ENCODE data around the gene C2CD2. TPM values are rescaled to one million over a fixed set of nuclear protein-coding genes. Genes with fewer than 3 reads are reported as not detected.

The C2CD2 gene
- total RNA-seq, 4 donors from 2014 or later: 11.6 to 25.3 (median 18.9) TPM

- no peak overlapping the region for H3K4me3 ChIP-seq
- DNase-seq (ENCODE audit: extremely low spot score): peak; percentile 60
- no peak overlapping the region for H3K27ac ChIP-seq (replicated peaks in 1 of 4)
- 85% methylated on average over 10 of the region's 11 CpGs for WGBS
- TF ChIP-seq POLR2A (IDR thresholded peaks at IDR 0.05; ENCODE audit: low read depth) (no peak), EP300 (IDR thresholded peaks at IDR 0.05) (no peak), POLR2AphosphoS5 (IDR thresholded peaks at IDR 0.05) (no peak), CTCF (IDR thresholded peaks at IDR 0.05) (no peak)
- H3K36me3 ChIP-seq: no peaks in the 10 kb centered on the region
- no peaks in the 10 kb centered on the region for H3K9me3 ChIP-seq
- H3K27me3 ChIP-seq: peaks cover 0 to 23% (median 0%) of the 10 kb centered on the region in 4 donors
- no peaks in the 10 kb centered on the region for H3K4me1 ChIP-seq
- intact Hi-C loops (cut with DNase I): no loop called here
Observed at GRCh38 chr21:41966041-41966833, 12.4 kb upstream of the C2CD2 start.

- Histone ChIP-seq H3K36me3 (no peaks in the 10 kb centered on the region), H3K4me3 (no peak overlapping the region), H3K4me1 (no peaks in the 10 kb centered on the region), H3K27ac (replicated peaks in 1 of 4) (no peak overlapping the region), H3K9me3 (no peaks in the 10 kb centered on the region), H3K27me3 (peaks cover 0 to 23% (median 0%) of the 10 kb centered on the region in 4 donors)
- TF ChIP-seq POLR2A (IDR thresholded peaks at IDR 0.05; ENCODE audit: low read depth): no peak
- TF ChIP-seq EP300 (IDR thresholded peaks at IDR 0.05): no peak
- no peak for TF ChIP-seq POLR2AphosphoS5 (IDR thresholded peaks at IDR 0.05)
- TF ChIP-seq CTCF (IDR thresholded peaks at IDR 0.05): no peak
- WGBS: 93% methylated on average over 10 of the region's 10 CpGs
- peak; percentile 74 for DNase-seq (ENCODE audit: extremely low spot score)
- intact Hi-C loops (cut with DNase I): no loop called here
Observed at GRCh38 chr21:41965461-41966013, 11.7 kb upstream of the C2CD2 start.

GRCh38 chr21:41965045-41965444 is 11.2 kb upstream of the C2CD2 start:
- intact Hi-C loops (cut with DNase I): no loop called here
- TF ChIP-seq CTCF (IDR thresholded peaks at IDR 0.05) (no peak), EP300 (IDR thresholded peaks at IDR 0.05) (no peak), POLR2AphosphoS5 (IDR thresholded peaks at IDR 0.05) (no peak), POLR2A (IDR thresholded peaks at IDR 0.05; ENCODE audit: low read depth) (no peak)
- Histone ChIP-seq H3K27me3 (peaks cover 0 to 23% (median 0%) of the 10 kb centered on the region in 4 donors), H3K27ac (replicated peaks in 1 of 4) (no peak overlapping the region), H3K4me1 (no peaks in the 10 kb centered on the region), H3K9me3 (no peaks in the 10 kb centered on the region), H3K4me3 (no peak overlapping the region), H3K36me3 (no peaks in the 10 kb centered on the region)
- DNase-seq (ENCODE audit: extremely low spot score): peak; percentile 70
- 78% methylated on average over 5 of the region's 5 CpGs for WGBS

GRCh38 chr21:41964171-41964570 is 10.4 kb upstream of the C2CD2 start:
- H3K4me3 ChIP-seq: no peak overlapping the region
- TF ChIP-seq POLR2A (IDR thresholded peaks at IDR 0.05; ENCODE audit: low read depth): no peak
- no peak for TF ChIP-seq CTCF (IDR thresholded peaks at IDR 0.05)
- TF ChIP-seq POLR2AphosphoS5 (IDR thresholded peaks at IDR 0.05): no peak
- TF ChIP-seq EP300 (IDR thresholded peaks at IDR 0.05): no peak
- intact Hi-C loops (cut with DNase I): no loop called here
- no peaks in the 10 kb centered on the region for H3K9me3 ChIP-seq
- WGBS: 85% methylated on average over 8 of the region's 8 CpGs
- H3K36me3 ChIP-seq: no peaks in the 10 kb centered on the region
- H3K27ac ChIP-seq (replicated peaks in 1 of 4): no peak overlapping the region
- peak; percentile 72 for DNase-seq (ENCODE audit: extremely low spot score)
- H3K27me3 ChIP-seq: peaks cover 0 to 23% (median 0%) of the 10 kb centered on the region in 4 donors
- H3K4me1 ChIP-seq: no peaks in the 10 kb centered on the region

All from esophagus muscularis mucosa (tissue), 4 donors.